HEK293 (cell line): Measurements from ENCODE around the gene NT5C1B.
A peak's percentile ranks its signal among the peaks of the same experiment; 100 is the strongest.

ENCODE experiments used
- CTCF ChIA-PET: fragments of 350-600 bp; formaldehyde crosslinking; extraction: SDS; loops from one replicate; lab custom pipeline; 2021; ENCODE audit warnings: antibody characterized with exemption; lab: Yijun Ruan, JAX
- POLR2A ChIA-PET: fragments of 300-600 bp; formaldehyde crosslinking; extraction: SDS; loops from one replicate; lab custom pipeline; 2020; ENCODE audit warnings: antibody characterized with exemption, inconsistent platforms; lab: Yijun Ruan, JAX
- H3K27ac ChIP-seq: fragments of 200-500 bp; sonication (Bioruptor generic); 2 replicates; pipeline ENCODE4 v1.5.1; 2014; ENCODE audit warnings: low read depth, low read length, control low read depth, inconsistent platforms; ENCODE audit errors: extremely low read depth
- H3K36me3 ChIP-seq, 2 experiments: fragments of 200-500 bp in 1 of 2; sonication (Bioruptor generic) in 1 of 2; 1 replicate in 1 of 2; 2 replicates in 1 of 2; pipeline ENCODE4 v1.5.1; 2014 to 2017; ENCODE audit warnings: inconsistent platforms in 2 of 2, low read length in 2 of 2; ENCODE audit not compliant: control insufficient read depth in 2 of 2, insufficient read depth in 1 of 2
- H3K4me1 ChIP-seq: fragments of 200-500 bp; sonication (Bioruptor generic); 2 replicates; pipeline ENCODE4 v1.5.1; 2014; ENCODE audit warnings: mild to moderate bottlenecking, low read length, inconsistent platforms; ENCODE audit not compliant: control insufficient read depth, insufficient read depth
- H3K4me3 ChIP-seq: 2 replicates; pipeline ENCODE4 v1.5.1; 2011; ENCODE audit warnings: low read depth, mild to moderate bottlenecking, control low read depth, low read length, moderate library complexity
- H3K9me3 ChIP-seq: fragments of 200-500 bp; sonication (Bioruptor generic); 2 replicates; pipeline ENCODE4 v1.5.1; 2014; ENCODE audit warnings: low read depth, low read length, inconsistent platforms; ENCODE audit not compliant: control insufficient read depth, insufficient read depth
- CTCF ChIP-seq: fragments of 450-650 bp; formaldehyde crosslinking; IDR thresholded peaks from 2 replicates; pipeline ENCODE4 v1.5.1; 2016; ENCODE audit warnings: missing biosample characterization, missing genetic modification characterization
- EGR2 ChIP-seq: fragments of 450-650 bp; formaldehyde crosslinking; IDR thresholded peaks from 2 replicates; pipeline ENCODE4 v1.5.1; 2016; ENCODE audit warnings: low read depth, missing biosample characterization, missing genetic modification characterization
- IKZF3 ChIP-seq: fragments of 450-650 bp; IDR thresholded peaks from 2 replicates; pipeline ENCODE4 v1.5.0; 2018; ENCODE audit warnings: missing biosample characterization, mild to moderate bottlenecking, missing genetic modification characterization, moderate library complexity
- PBX3 ChIP-seq: sonication (generic); formaldehyde crosslinking; IDR thresholded peaks from 2 replicates; pipeline ENCODE4 v1.8.1; 2022; ENCODE audit warnings: mild to moderate bottlenecking, moderate library complexity, missing genetic modification reagents
- PRDM4 ChIP-seq: fragments of 450-650 bp; formaldehyde crosslinking; IDR thresholded peaks from 2 replicates; pipeline ENCODE4 v1.5.1; 2017; ENCODE audit warnings: missing biosample characterization, missing genetic modification characterization
- SP3 ChIP-seq: fragments of 450-650 bp; formaldehyde crosslinking; IDR thresholded peaks from 2 replicates; pipeline ENCODE4 v1.5.1; 2016; ENCODE audit warnings: missing biosample characterization, missing genetic modification characterization
- TCF7L2 ChIP-seq: IDR thresholded peaks from 2 replicates; pipeline ENCODE4 v1.6.1; 2011; ENCODE audit warnings: low read depth, mild to moderate bottlenecking, inconsistent platforms, low read length, moderate library complexity, borderline replicate concordance
- WT1 ChIP-seq: fragments of 450-650 bp; formaldehyde crosslinking; IDR thresholded peaks from 2 replicates; pipeline ENCODE4 v1.5.1; 2016; ENCODE audit warnings: missing biosample characterization, missing genetic modification characterization
- ZBTB17 ChIP-seq: fragments of 450-650 bp; formaldehyde crosslinking; IDR thresholded peaks from 2 replicates; pipeline ENCODE4 v1.5.1; 2016; ENCODE audit warnings: missing biosample characterization, missing genetic modification characterization
- ZNF138 ChIP-seq: fragments of 450-650 bp; formaldehyde crosslinking; IDR thresholded peaks from 2 replicates; pipeline ENCODE4 v1.5.1; 2016; ENCODE audit warnings: missing biosample characterization, missing genetic modification characterization, borderline replicate concordance
- ZNF157 ChIP-seq: fragments of 450-650 bp; formaldehyde crosslinking; IDR thresholded peaks from 2 replicates; pipeline ENCODE4 v1.5.1; 2016; ENCODE audit warnings: missing biosample characterization, missing genetic modification characterization
- ZNF211 ChIP-seq: fragments of 450-650 bp; formaldehyde crosslinking; IDR thresholded peaks from 2 replicates; pipeline ENCODE4 v1.5.1; 2016; ENCODE audit warnings: low read depth, missing biosample characterization, missing genetic modification characterization
- ZNF223 ChIP-seq: fragments of 450-650 bp; formaldehyde crosslinking; IDR thresholded peaks from 2 replicates; pipeline ENCODE4 v1.5.1; 2016; ENCODE audit warnings: missing biosample characterization, missing genetic modification characterization
- ZNF23 ChIP-seq: fragments of 450-650 bp; formaldehyde crosslinking; IDR thresholded peaks from 2 replicates; pipeline ENCODE4 v1.5.1; 2016; ENCODE audit warnings: missing biosample characterization, missing genetic modification characterization, borderline replicate concordance
- ZNF555 ChIP-seq: fragments of 450-650 bp; formaldehyde crosslinking; conservative IDR thresholded peaks from 2 replicates; pipeline ENCODE4 v1.5.1; 2017; ENCODE audit warnings: missing biosample characterization, mild to moderate bottlenecking, missing genetic modification characterization, inconsistent platforms
- ZNF560 ChIP-seq: fragments of 450-650 bp; formaldehyde crosslinking; IDR thresholded peaks from 2 replicates; pipeline ENCODE4 v1.5.1; 2017; ENCODE audit warnings: missing biosample characterization, missing genetic modification characterization, borderline replicate concordance
- ZNF585B ChIP-seq: fragments of 450-650 bp; formaldehyde crosslinking; IDR thresholded peaks from 2 replicates; pipeline ENCODE4 v1.5.1; 2016; ENCODE audit warnings: missing biosample characterization, missing genetic modification characterization
- ZNF654 ChIP-seq: fragments of 450-650 bp; formaldehyde crosslinking; IDR thresholded peaks from 2 replicates; pipeline ENCODE4 v1.5.1; 2016; ENCODE audit warnings: low read depth, missing biosample characterization, missing genetic modification characterization
- ZNF660 ChIP-seq: fragments of 450-650 bp; IDR thresholded peaks from 2 replicates; pipeline ENCODE4 v1.5.1; 2018; ENCODE audit warnings: missing biosample characterization, mild to moderate bottlenecking, missing genetic modification characterization
- ZNF843 ChIP-seq: fragments of 450-650 bp; formaldehyde crosslinking; IDR thresholded peaks from 2 replicates; pipeline ENCODE4 v1.5.1; 2016; ENCODE audit warnings: missing biosample characterization, missing genetic modification characterization

NT5C1B gene

GRCh38 chr2:18522484-18523146 lies 66.8 kb downstream of the NT5C1B start:
- no peaks in the 10 kb centered on the region for H3K9me3 ChIP-seq
- H3K36me3 ChIP-seq = no peaks in the 10 kb centered on the region
- H3K4me3 ChIP-seq = no peak overlapping the region
- TF ChIP-seq ZNF211 (no peak), ZNF138 (tag by site-specific recombination) (no peak), ZBTB17 (no peak), SP3 (tag by site-specific recombination) (no peak), ZNF157 (tag by site-specific recombination) (no peak), PRDM4 (tag by site-specific recombination) (no peak), WT1 (tag by site-specific recombination) (no peak), EGR2 (tag by site-specific recombination) (no peak), TCF7L2 (no peak), ZNF560 (tag by site-specific recombination) (no peak), PBX3 (CRISPR knock-in tag) (no peak), ZNF555 (no peak), ZNF585B (no peak), ZNF23 (tag by site-specific recombination) (no peak)
- no peak overlapping the region for H3K27ac ChIP-seq
- ChIA-PET POLR2A (no interaction called here), CTCF (interaction anchor here (0.6 to 1.0 kb wide), 3 partner anchors 48 to 1342 kb away, joined by 3 read pairs; no protein-coding TSS in a partner anchor)
- no peaks in the 10 kb centered on the region for H3K4me1 ChIP-seq

GRCh38 chr2:18520451-18521425 lies 68.6 kb downstream of the NT5C1B start:
- ChIA-PET POLR2A (interaction anchor here (0.9 kb wide), 1 partner anchor 40 kb away, joined by 3 read pairs; the partner anchor contains the start of gene RDH14), CTCF (interaction anchor here (0.5 to 2.7 kb wide), 45 partner anchors 9 to 1343 kb away, joined by 3 to 19 read pairs (median 4); partner anchors contain the start of gene OSR1)

More at GRCh38 chr2:18520451-18521425, 68.6 kb downstream of the NT5C1B start:
- Histone ChIP-seq H3K36me3 (no peaks in the 10 kb centered on the region), H3K9me3 (no peaks in the 10 kb centered on the region), H3K4me3 (no peak overlapping the region), H3K27ac (no peak overlapping the region), H3K4me1 (peaks cover 2% of the 10 kb centered on the region; the same call in 1 of the 2 replicates)
- TF ChIP-seq ZNF654 (tag by site-specific recombination) (peak; percentile 75), CTCF (tag by site-specific recombination) (peak; percentile 80), IKZF3 (tag by site-specific recombination) (0 out of 2 replicates have a peak, but pooled peaks have one; percentile 26), ZNF660 (tag by site-specific recombination) (0 out of 2 replicates have a peak, but pooled peaks have one; percentile 29), ZNF843 (tag by site-specific recombination) (no peak), ZNF223 (tag by site-specific recombination) (no peak)
